Osteocyte (in vitro differentiated cells): Measurements from ENCODE around the gene LGR6. TPM values are rescaled to one million over a fixed set of nuclear protein-coding genes. Genes with fewer than 3 reads are reported as not detected.
A peak's percentile ranks its signal among the peaks of the same experiment; 100 is the strongest.

Experiments used
- DNase-seq: peaks from one replicate; pipeline ENCODE4 v3.0.0; 2021; ENCODE audit warnings: mixed read lengths; ENCODE audit not compliant: unreplicated experiment; ENCODE audit errors: extremely low spot score
- H3K27ac Mint-ChIP-seq: one replicate; pipeline ENCODE4 v1.8.0; 2021; ENCODE audit warnings: mild to moderate bottlenecking, mixed read lengths; ENCODE audit not compliant: unreplicated experiment
- H3K27me3 Mint-ChIP-seq: one replicate; pipeline ENCODE4 v1.8.0; 2021; ENCODE audit warnings: mixed read lengths; ENCODE audit not compliant: unreplicated experiment
- H3K36me3 Mint-ChIP-seq: one replicate; pipeline ENCODE4 v1.8.0; 2021; ENCODE audit warnings: mixed read lengths; ENCODE audit not compliant: unreplicated experiment
- H3K4me1 Mint-ChIP-seq: one replicate; pipeline ENCODE4 v1.8.0; 2021; ENCODE audit warnings: mixed read lengths; ENCODE audit not compliant: unreplicated experiment
- H3K4me3 Mint-ChIP-seq: one replicate; pipeline ENCODE4 v1.8.0; 2021; ENCODE audit warnings: mild to moderate bottlenecking, moderate library complexity, mixed read lengths; ENCODE audit not compliant: unreplicated experiment
- H3K9me3 Mint-ChIP-seq: one replicate; pipeline ENCODE4 v1.8.0; 2021; ENCODE audit warnings: mixed read lengths; ENCODE audit not compliant: unreplicated experiment
- total RNA-seq: library from RNA; stranded (reverse); gene quantifications from 2 replicates; pipeline ENCODE4 v1.2.1, GENCODE V29; 2021
- TF ChIP-seq, protein P1 (sequence below): fragments of 200-600 bp; sonication (generic); IDR thresholded peaks from 2 replicates; pipeline ENCODE4 v1.5.0; 2021; ENCODE audit warnings: antibody characterized with exemption, mild to moderate bottlenecking, moderate library complexity

LGR6 gene
- total RNA-seq, 1 donor from 2014 or later: 9.9 TPM

DNA sequence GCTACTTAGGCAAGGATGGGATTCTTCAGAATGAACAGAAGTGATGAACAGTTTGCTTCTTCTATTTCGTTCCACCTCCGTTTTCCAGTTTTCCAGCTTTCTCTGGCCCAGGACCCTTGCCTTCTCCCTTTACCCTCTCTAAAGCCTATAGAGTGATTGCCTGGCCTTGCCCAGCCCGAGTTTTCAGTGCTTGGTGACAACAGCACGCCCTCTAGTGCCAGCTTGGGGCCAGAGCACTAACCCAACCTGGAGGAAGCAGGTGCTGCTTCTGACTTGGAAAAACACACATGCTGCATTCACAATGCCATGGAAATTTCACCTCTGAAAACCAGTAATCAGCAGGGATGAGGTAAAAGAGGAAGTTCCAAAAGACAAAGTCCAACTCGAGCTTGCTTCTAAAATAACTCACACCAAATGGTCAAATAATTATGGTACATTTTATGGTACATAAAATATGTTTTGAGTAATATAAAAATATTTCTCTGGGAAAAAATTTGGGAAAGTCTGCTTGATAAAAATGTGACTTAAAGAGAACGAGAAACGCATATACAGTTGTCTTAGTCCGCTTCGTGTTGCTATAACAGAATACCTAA is 122.1 kb downstream of the LGR6 start:
- TF ChIP-seq, protein P1, sequence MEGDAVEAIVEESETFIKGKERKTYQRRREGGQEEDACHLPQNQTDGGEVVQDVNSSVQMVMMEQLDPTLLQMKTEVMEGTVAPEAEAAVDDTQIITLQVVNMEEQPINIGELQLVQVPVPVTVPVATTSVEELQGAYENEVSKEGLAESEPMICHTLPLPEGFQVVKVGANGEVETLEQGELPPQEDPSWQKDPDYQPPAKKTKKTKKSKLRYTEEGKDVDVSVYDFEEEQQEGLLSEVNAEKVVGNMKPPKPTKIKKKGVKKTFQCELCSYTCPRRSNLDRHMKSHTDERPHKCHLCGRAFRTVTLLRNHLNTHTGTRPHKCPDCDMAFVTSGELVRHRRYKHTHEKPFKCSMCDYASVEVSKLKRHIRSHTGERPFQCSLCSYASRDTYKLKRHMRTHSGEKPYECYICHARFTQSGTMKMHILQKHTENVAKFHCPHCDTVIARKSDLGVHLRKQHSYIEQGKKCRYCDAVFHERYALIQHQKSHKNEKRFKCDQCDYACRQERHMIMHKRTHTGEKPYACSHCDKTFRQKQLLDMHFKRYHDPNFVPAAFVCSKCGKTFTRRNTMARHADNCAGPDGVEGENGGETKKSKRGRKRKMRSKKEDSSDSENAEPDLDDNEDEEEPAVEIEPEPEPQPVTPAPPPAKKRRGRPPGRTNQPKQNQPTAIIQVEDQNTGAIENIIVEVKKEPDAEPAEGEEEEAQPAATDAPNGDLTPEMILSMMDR: peak; percentile 99
- no peak overlapping the region for H3K4me3 Mint-ChIP-seq
- H3K27me3 Mint-ChIP-seq: no peaks in the 10 kb centered on the region
- peaks cover 22% of the 10 kb centered on the region for H3K4me1 Mint-ChIP-seq
- no peak overlapping the region for H3K27ac Mint-ChIP-seq
- H3K36me3 Mint-ChIP-seq: no peaks in the 10 kb centered on the region
- H3K9me3 Mint-ChIP-seq: no peaks in the 10 kb centered on the region
- peak; percentile 91 for DNase-seq

DNA sequence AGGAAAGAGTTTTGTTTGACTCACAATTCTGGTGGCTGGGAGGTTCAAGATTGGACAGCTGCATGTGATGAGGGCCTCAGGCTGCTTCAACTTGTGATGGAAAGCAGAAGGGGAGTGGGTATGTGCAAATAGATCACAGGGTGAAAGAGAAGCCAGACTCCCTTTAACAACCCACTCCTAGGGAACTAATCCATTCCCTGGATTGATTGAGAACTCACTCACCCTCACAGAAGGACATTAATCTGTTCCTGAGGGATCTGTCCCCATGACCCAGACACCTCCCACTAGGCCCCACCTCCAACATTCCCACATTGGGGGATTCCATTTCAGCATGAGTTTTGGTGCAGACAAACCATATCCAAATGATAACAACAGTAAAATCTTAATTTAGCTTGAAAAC is 122.6 kb downstream of the LGR6 start:
- Mint-ChIP-seq H3K27me3 (peaks cover 2% of the 10 kb centered on the region), H3K27ac (no peak overlapping the region), H3K4me1 (peaks cover 17% of the 10 kb centered on the region), H3K9me3 (no peaks in the 10 kb centered on the region), H3K4me3 (no peak overlapping the region), H3K36me3 (peaks cover 3% of the 10 kb centered on the region)
- TF ChIP-seq, protein P1: no peak
- no peak for DNase-seq

DNA sequence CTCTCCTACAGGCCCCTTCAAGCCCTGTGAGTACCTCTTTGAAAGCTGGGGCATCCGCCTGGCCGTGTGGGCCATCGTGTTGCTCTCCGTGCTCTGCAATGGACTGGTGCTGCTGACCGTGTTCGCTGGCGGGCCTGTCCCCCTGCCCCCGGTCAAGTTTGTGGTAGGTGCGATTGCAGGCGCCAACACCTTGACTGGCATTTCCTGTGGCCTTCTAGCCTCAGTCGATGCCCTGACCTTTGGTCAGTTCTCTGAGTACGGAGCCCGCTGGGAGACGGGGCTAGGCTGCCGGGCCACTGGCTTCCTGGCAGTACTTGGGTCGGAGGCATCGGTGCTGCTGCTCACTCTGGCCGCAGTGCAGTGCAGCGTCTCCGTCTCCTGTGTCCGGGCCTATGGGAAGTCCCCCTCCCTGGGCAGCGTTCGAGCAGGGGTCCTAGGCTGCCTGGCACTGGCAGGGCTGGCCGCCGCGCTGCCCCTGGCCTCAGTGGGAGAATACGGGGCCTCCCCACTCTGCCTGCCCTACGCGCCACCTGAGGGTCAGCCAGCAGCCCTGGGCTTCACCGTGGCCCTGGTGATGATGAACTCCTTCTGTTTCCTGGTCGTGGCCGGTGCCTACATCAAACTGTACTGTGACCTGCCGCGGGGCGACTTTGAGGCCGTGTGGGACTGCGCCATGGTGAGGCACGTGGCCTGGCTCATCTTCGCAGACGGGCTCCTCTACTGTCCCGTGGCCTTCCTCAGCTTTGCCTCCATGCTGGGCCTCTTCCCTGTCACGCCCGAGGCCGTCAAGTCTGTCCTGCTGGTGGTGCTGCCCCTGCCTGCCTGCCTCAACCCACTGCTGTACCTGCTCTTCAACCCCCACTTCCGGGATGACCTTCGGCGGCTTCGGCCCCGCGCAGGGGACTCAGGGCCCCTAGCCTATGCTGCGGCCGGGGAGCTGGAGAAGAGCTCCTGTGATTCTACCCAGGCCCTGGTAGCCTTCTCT is 124.6 kb downstream of the LGR6 start:
- Mint-ChIP-seq H3K27ac (no peak overlapping the region), H3K36me3 (peaks cover 3% of the 10 kb centered on the region), H3K4me3 (no peak overlapping the region), H3K9me3 (no peaks in the 10 kb centered on the region), H3K27me3 (peaks cover 9% of the 10 kb centered on the region), H3K4me1 (peaks cover 1% of the 10 kb centered on the region)
- TF ChIP-seq, protein P1: no peak
- no peak for DNase-seq

DNA sequence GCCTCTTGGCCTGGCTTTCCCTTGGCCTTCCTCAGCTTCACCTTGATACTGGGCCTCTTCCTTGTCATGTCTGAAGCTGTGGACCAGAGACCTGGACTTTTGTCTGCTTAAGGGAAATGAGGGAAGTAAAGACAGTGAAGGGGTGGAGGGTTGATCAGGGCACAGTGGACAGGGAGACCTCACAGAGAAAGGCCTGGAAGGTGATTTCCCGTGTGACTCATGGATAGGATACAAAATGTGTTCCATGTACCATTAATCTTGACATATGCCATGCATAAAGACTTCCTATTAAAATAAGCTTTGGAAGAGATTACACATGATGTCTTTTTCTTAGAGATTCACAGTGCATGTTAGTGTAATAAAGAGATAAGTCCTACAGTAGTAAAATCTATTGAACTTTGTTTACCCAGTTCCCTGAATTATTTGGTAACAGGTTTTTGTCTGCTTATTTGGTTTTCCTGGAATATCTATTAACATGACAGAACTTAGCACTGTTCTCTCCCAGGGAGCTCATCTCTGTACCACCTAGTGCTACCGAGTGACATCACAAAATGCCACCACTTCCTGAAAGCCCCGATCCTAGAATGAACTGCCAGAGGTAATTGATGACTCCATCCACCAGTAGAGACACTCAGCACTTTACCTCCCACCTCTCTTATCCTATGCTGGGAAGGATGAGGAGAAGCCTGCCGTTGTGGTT is 125.9 kb downstream of the LGR6 start:
- no peak for DNase-seq
- Mint-ChIP-seq H3K4me1 (no peaks in the 10 kb centered on the region), H3K4me3 (no peak overlapping the region), H3K36me3 (peaks cover 3% of the 10 kb centered on the region), H3K9me3 (no peaks in the 10 kb centered on the region), H3K27ac (no peak overlapping the region), H3K27me3 (peaks cover 9% of the 10 kb centered on the region)
- TF ChIP-seq, protein P1: no peak

DNA sequence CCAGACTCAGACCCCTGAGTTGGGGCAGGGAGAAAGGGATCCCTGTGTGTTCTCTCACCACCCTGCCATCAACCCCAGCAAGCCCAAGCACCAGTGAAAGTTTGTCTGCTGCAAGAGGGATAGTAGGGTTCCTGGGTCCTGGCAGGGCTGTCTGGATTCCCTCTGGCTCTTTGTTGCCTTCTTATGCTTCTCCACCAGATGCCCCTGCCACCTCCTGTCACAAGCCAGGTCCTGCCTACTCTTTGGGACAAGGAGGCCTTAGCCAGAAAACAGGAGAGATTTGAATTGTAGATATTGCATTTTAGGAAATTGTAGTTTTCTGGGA is 126.4 kb downstream of the LGR6 start:
- TF ChIP-seq, protein P1: no peak
- Mint-ChIP-seq H3K9me3 (no peaks in the 10 kb centered on the region), H3K27me3 (peaks cover 9% of the 10 kb centered on the region), H3K4me1 (no peaks in the 10 kb centered on the region), H3K4me3 (no peak overlapping the region), H3K36me3 (peaks cover 3% of the 10 kb centered on the region), H3K27ac (no peak overlapping the region)
- DNase-seq: peak; percentile 42
